SK-N-SH treated with all-trans-retinoic acid at 6 μM for 48 hours (cell line): ENCODE measurements around the gene ABCC9.

ENCODE experiments used
- ATAC-seq: fragments of 200-7000 bp; cut with Tn5 transposase; 3 replicates; pipeline ENCODE4 v1.9.1; 2020; ENCODE audit warnings: mild to moderate bottlenecking, moderate library complexity
- ARNTL ChIP-seq: fragments of 450-650 bp; formaldehyde crosslinking; IDR thresholded peaks from 2 replicates; pipeline ENCODE4 v1.5.0; 2020; ENCODE audit warnings: low read depth, mild to moderate bottlenecking, moderate library complexity, borderline replicate concordance
- BACH2 ChIP-seq: fragments of 250-450 bp; sonication (Bioruptor Pico); IDR thresholded peaks from 2 replicates; pipeline ENCODE4 v1.9.0; 2021; ENCODE audit warnings: mild to moderate bottlenecking, borderline replicate concordance
- CREB5 ChIP-seq: fragments of 250-450 bp; sonication (Bioruptor Pico); IDR thresholded peaks from 2 replicates; pipeline ENCODE4 v1.5.1; 2020; ENCODE audit warnings: low read depth, mild to moderate bottlenecking, moderate library complexity
- CSDC2 ChIP-seq: fragments of 250-450 bp; sonication (Bioruptor Pico); IDR thresholded peaks from 2 replicates; pipeline ENCODE4 v1.5.0; 2020; ENCODE audit warnings: mild to moderate bottlenecking, moderate library complexity
- CSRNP3 ChIP-seq: fragments of 250-450 bp; sonication (Bioruptor Pico); IDR thresholded peaks from 2 replicates; pipeline ENCODE4 v1.5.1; 2021; ENCODE audit warnings: mild to moderate bottlenecking, moderate library complexity
- ESRRG ChIP-seq: fragments of 250-450 bp; sonication (Bioruptor Pico); IDR thresholded peaks from 2 replicates; pipeline ENCODE4 v1.6.1; 2021; ENCODE audit warnings: mild to moderate bottlenecking
- GLIS3 ChIP-seq: fragments of 250-450 bp; sonication (Bioruptor Pico); IDR thresholded peaks from 2 replicates; pipeline ENCODE4 v1.5.0; 2020; ENCODE audit warnings: mild to moderate bottlenecking, moderate library complexity
- ISL1 ChIP-seq: fragments of 250-450 bp; sonication (Bioruptor Pico); IDR thresholded peaks from 2 replicates; pipeline ENCODE4 v2.1.2; 2022; ENCODE audit warnings: mild to moderate bottlenecking, moderate library complexity
- OSR1 ChIP-seq: fragments of 250-450 bp; sonication (Bioruptor Pico); IDR thresholded peaks from 2 replicates; pipeline ENCODE4 v1.8.0; 2022; ENCODE audit warnings: moderate library complexity, mild to moderate bottlenecking, inconsistent platforms
- PATZ1 ChIP-seq: fragments of 250-450 bp; sonication (Bioruptor Pico); IDR thresholded peaks from 2 replicates; pipeline ENCODE4 v1.8.0; 2020; ENCODE audit warnings: mild to moderate bottlenecking, moderate library complexity, borderline replicate concordance
- POU6F1 ChIP-seq: fragments of 250-450 bp; sonication (Bioruptor Pico); IDR thresholded peaks from 2 replicates; pipeline ENCODE4 v1.8.0; 2021; ENCODE audit warnings: low read depth, mild to moderate bottlenecking, moderate library complexity, borderline replicate concordance
- PPARA ChIP-seq: fragments of 250-450 bp; sonication (Bioruptor Pico); IDR thresholded peaks from 2 replicates; pipeline ENCODE4 v1.5.0; 2020; ENCODE audit warnings: mild to moderate bottlenecking, borderline replicate concordance
- RARB ChIP-seq: fragments of 250-450 bp; sonication (Bioruptor Pico); IDR thresholded peaks from 2 replicates; pipeline ENCODE4 v1.8.0; 2021; ENCODE audit warnings: mild to moderate bottlenecking, moderate library complexity
- SNAI2 ChIP-seq: fragments of 250-450 bp; sonication (Bioruptor Pico); IDR thresholded peaks from 2 replicates; pipeline ENCODE4 v1.5.0; 2020; ENCODE audit warnings: mild to moderate bottlenecking, moderate library complexity
- TCF4 ChIP-seq: fragments of 250-450 bp; sonication (Bioruptor Pico); IDR thresholded peaks from 2 replicates; pipeline ENCODE4 v1.8.0; 2021; ENCODE audit warnings: mild to moderate bottlenecking, moderate library complexity, borderline replicate concordance
- TOX ChIP-seq: fragments of 250-450 bp; sonication (Bioruptor Pico); IDR thresholded peaks from 2 replicates; pipeline ENCODE4 v1.8.0; 2021; ENCODE audit warnings: mild to moderate bottlenecking, moderate library complexity, borderline replicate concordance
- ZC3H10 ChIP-seq: fragments of 250-450 bp; sonication (Bioruptor Pico); IDR thresholded peaks from 2 replicates; pipeline ENCODE4 v1.5.1; 2021; ENCODE audit warnings: mild to moderate bottlenecking, moderate library complexity
- ZFP30 ChIP-seq: fragments of 450-650 bp; formaldehyde crosslinking; IDR thresholded peaks from 2 replicates; pipeline ENCODE4 v1.5.0; 2022; ENCODE audit warnings: mild to moderate bottlenecking, moderate library complexity
- ZNF565 ChIP-seq: fragments of 450-650 bp; formaldehyde crosslinking; conservative IDR thresholded peaks from 2 replicates; pipeline ENCODE4 v1.5.0; 2020; ENCODE audit warnings: low read depth, mild to moderate bottlenecking, moderate library complexity
- ZNF70 ChIP-seq: fragments of 450-650 bp; formaldehyde crosslinking; IDR thresholded peaks from 2 replicates; pipeline ENCODE4 v1.5.0; 2020; ENCODE audit warnings: mild to moderate bottlenecking, moderate library complexity
- ZNF8 ChIP-seq: fragments of 450-650 bp; formaldehyde crosslinking; IDR thresholded peaks from 2 replicates; pipeline ENCODE4 v1.5.0; 2020; ENCODE audit warnings: mild to moderate bottlenecking, moderate library complexity

ABCC9 gene

GRCh38 chr12:21984375-21984774 lies 43.1 kb upstream of the ABCC9 start (continued):
- TF ChIP-seq POU6F1 (no peak), CSRNP3 (no peak)

- ATAC-seq: no peak
- TF ChIP-seq PATZ1: no peak
- no peak for TF ChIP-seq TOX (CRISPR knock-in tag)
- TF ChIP-seq ZFP30 (CRISPR knock-in tag): no peak
- no peak for TF ChIP-seq CREB5 (CRISPR knock-in tag)
- TF ChIP-seq GLIS3 (CRISPR knock-in tag): no peak
- no peak for TF ChIP-seq PPARA (CRISPR knock-in tag)
- TF ChIP-seq ESRRG: no peak
- TF ChIP-seq RARB (CRISPR knock-in tag): no peak
- TF ChIP-seq BACH2 (CRISPR knock-in tag): no peak
- no peak for TF ChIP-seq ARNTL
- TF ChIP-seq ISL1: no peak
- no peak for TF ChIP-seq SNAI2
- TF ChIP-seq ZC3H10 (CRISPR knock-in tag): no peak
- TF ChIP-seq POU6F1: no peak
- no peak for TF ChIP-seq TCF4
- no peak for TF ChIP-seq CSDC2
Measured at GRCh38 chr12:21983095-21983494, 41.9 kb upstream of the ABCC9 start.

GRCh38 chr12:21980544-21980943 lies 39.3 kb upstream of the ABCC9 start:
- no peak for ATAC-seq
- TF ChIP-seq CREB5 (CRISPR knock-in tag) (no peak), PATZ1 (no peak), ESRRG (no peak), TOX (CRISPR knock-in tag) (no peak), PPARA (CRISPR knock-in tag) (no peak), OSR1 (no peak), TCF4 (no peak), ISL1 (no peak), POU6F1 (no peak), CSRNP3 (no peak), BACH2 (CRISPR knock-in tag) (no peak), ZC3H10 (CRISPR knock-in tag) (no peak), ZNF8 (CRISPR knock-in tag) (no peak), ARNTL (no peak), ZNF565 (CRISPR knock-in tag) (no peak), ZNF70 (CRISPR knock-in tag) (no peak)
